GM15510 (cell line): Measurements from ENCODE around the gene TMEM150B.
A peak's percentile ranks its signal among the peaks of the same experiment; 100 is the strongest.

Experiments used
- POLR2A ChIP-seq: IDR thresholded peaks from 3 replicates; pipeline ENCODE4 v1.6.1; 2011; ENCODE audit warnings: borderline replicate concordance; ENCODE audit not compliant: insufficient read length; ENCODE audit errors: extremely low read depth

The TMEM150B gene

GRCh38 chr19:55283548-55284377 is 41.4 kb downstream of the TMEM150B start, which contains the start of gene BRSK1:
Gene BRSK1, plus strand, starts transcription at chr19:55283997. Its CDS starts 446 bp downstream, at chr19:55284443.
- no peak for TF ChIP-seq POLR2A

- peak; percentile 56 for TF ChIP-seq POLR2A
Measured at GRCh38 chr19:55279770-55280643, 45.1 kb downstream of the TMEM150B start, which contains the start of gene HSPBP1. Gene HSPBP1, minus strand, starts transcription at chr19:55280110. Its CDS starts 502 bp downstream, at chr19:55279608.

GRCh38 chr19:55279340-55279739 is 45.8 kb downstream of the TMEM150B start:
- no peak for TF ChIP-seq POLR2A

GRCh38 chr19:55278391-55279135 is 46.6 kb downstream of the TMEM150B start:
- TF ChIP-seq POLR2A: no peak

- TF ChIP-seq POLR2A: no peak
Measured at GRCh38 chr19:55277494-55277893, 47.6 kb downstream of the TMEM150B start.

GRCh38 chr19:55276720-55277430 is 48.3 kb downstream of the TMEM150B start:
- no peak for TF ChIP-seq POLR2A

- no peak for TF ChIP-seq POLR2A
Measured at GRCh38 chr19:55275851-55276719, 49.1 kb downstream of the TMEM150B start.

- TF ChIP-seq POLR2A: no peak
Measured at GRCh38 chr19:55273978-55274707, 51.0 kb downstream of the TMEM150B start.

GRCh38 chr19:55272142-55272541 is 53.0 kb downstream of the TMEM150B start:
- TF ChIP-seq POLR2A: no peak

- no peak for TF ChIP-seq POLR2A
Measured at GRCh38 chr19:55270172-55270942, 54.8 kb downstream of the TMEM150B start.

- no peak for TF ChIP-seq POLR2A
Measured at GRCh38 chr19:55269299-55269698, 55.8 kb downstream of the TMEM150B start.

- TF ChIP-seq POLR2A: no peak
Measured at GRCh38 chr19:55266840-55267239, 58.3 kb downstream of the TMEM150B start.
